ENCODE data around the gene FSCN2.

Gene FSCN2

GRCh38 chr17:81545160-81545949 is 17.2 kb downstream of the FSCN2 start:
- TF ChIP-seq ZFX (IDR thresholded peaks at IDR 0.05; ENCODE audit: borderline replicate concordance) (no peak), CTCF (IDR thresholded peaks at IDR 0.05) (no peak)
- no peak overlapping the region for H3K27ac ChIP-seq

GRCh38 chr17:81546906-81547613 is 18.9 kb downstream of the FSCN2 start:
- no peak for TF ChIP-seq CTCF (IDR thresholded peaks at IDR 0.05)
- no peak for TF ChIP-seq ZFX (IDR thresholded peaks at IDR 0.05; ENCODE audit: borderline replicate concordance)
- H3K27ac ChIP-seq, result no peak overlapping the region

DNA sequence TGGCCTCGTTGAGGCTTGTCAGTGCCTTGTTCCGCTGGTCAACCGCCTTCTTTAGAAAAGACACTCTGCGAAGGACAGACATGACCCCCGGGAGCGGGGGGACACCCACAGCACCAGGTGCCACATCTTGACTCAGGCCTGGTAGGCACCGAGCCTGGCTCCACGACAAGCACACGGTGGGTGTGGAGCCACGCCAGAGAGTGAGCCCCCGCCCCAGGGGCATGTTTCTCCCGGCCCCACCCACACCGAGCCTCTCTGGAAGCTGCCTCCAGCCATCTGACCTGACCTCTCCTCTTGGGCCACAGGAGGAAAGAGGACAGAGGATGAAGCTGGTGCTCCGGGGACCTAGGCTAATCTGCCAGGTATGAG is 19.4 kb downstream of the FSCN2 start:
- TF ChIP-seq CTCF (IDR thresholded peaks at IDR 0.05) (no peak), ZFX (IDR thresholded peaks at IDR 0.05; ENCODE audit: borderline replicate concordance) (no peak)
- H3K27ac ChIP-seq, result no peak overlapping the region

GRCh38 chr17:81549031-81549557 is 20.9 kb downstream of the FSCN2 start:
- H3K27ac ChIP-seq, result no peak overlapping the region
- TF ChIP-seq CTCF (IDR thresholded peaks at IDR 0.05), result no peak
- TF ChIP-seq ZFX (IDR thresholded peaks at IDR 0.05; ENCODE audit: borderline replicate concordance), result no peak

DNA sequence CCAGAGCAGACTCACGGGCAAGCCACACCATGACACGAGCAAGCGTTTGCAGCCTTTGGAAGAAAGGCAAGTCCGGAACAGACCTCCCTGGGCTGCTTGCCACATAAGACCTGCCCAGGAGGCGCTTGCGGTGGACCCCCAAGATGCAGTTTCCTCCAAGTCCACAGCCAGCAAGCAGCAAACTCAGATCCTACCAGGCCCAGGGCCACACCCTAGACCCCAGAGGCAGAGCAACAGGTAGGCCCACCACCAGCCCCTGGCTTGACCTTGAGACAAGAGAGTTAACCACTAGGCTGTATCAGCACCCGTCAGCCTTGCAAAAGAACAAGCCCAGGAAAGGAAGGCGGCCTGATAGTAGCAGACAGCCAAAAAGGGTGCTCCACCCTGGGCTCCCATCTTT is 21.6 kb downstream of the FSCN2 start:
- no peak overlapping the region for H3K27ac ChIP-seq
- TF ChIP-seq ZFX (IDR thresholded peaks at IDR 0.05; ENCODE audit: borderline replicate concordance) (no peak), CTCF (IDR thresholded peaks at IDR 0.05) (no peak)

DNA sequence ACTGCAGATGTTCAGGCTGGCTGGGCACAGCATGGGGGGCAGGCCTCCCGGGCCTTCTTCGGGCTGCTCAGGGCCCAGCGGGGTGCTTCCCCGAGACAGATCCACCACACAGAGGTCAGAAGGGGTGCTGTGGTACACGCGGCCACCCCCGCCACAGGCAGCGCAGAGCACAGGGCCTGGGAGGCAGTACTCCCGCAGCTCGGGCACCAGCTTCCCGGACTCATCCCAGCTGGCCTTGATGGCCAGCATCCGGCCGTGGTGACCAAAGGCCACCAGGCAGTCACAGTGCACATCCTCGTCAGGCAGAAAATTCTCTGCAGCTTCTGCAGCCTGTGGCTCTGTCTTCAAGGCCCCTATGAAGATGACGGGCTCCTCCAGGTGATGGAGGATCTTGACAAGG is 22.1 kb downstream of the FSCN2 start:
- TF ChIP-seq ZFX (IDR thresholded peaks at IDR 0.05; ENCODE audit: borderline replicate concordance) (no peak), CTCF (IDR thresholded peaks at IDR 0.05) (no peak)
- no peak overlapping the region for H3K27ac ChIP-seq

Measured in 22Rv1 (cell line).